ENCODE measurements around the gene IL17REL.

IL17REL gene

DNA sequence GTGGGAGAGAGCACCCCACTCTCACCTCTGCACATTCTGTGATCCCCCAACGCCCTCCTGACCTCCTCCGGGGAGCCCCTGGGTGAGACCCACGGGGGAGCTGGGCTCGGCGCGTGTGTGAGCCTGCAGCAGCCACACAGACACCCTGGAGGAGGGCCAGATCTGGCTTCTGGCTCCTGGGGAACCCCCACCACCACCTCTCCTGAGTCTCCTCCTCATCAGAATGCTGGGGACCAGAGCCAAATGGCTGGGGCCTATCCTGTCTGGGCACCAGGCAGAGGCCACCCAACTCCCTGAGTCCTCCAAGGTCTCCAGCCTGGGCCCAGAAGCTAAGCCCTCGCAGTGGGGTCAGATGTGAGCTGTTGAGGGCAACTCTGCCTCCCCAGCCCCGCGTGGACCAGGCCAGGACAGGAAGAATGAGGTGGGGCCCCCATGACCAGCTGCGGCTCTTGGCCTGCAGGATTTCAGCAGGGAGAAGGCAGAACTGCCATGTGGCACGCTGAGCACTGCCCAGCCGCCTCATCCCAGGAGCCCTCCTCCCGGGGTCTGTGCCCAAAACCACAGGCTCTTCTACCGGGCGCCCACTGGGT is 57.5 kb downstream of the IL17REL start:
- DNase-seq, result no peak

DNA sequence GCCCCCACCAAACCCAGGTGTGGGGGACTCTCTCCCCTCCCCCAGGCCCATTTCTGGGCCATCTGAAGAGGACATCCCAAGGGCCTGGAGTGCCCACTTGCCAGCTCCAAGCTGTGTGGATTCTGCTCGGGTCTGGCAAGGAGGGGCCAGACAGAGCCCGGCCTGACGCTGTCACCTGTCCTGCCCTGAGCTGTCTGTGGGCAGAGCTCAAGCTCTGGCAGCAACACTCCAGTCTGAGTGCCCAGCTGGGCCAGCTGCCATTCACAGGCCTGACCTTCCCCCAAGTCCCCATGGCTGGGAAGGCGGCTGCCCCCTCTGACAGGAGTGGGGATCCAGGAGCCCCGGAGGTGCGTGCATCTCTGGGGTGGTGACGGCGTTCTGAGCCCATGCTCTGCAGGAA is 58.2 kb downstream of the IL17REL start:
- no peak for DNase-seq

DNA sequence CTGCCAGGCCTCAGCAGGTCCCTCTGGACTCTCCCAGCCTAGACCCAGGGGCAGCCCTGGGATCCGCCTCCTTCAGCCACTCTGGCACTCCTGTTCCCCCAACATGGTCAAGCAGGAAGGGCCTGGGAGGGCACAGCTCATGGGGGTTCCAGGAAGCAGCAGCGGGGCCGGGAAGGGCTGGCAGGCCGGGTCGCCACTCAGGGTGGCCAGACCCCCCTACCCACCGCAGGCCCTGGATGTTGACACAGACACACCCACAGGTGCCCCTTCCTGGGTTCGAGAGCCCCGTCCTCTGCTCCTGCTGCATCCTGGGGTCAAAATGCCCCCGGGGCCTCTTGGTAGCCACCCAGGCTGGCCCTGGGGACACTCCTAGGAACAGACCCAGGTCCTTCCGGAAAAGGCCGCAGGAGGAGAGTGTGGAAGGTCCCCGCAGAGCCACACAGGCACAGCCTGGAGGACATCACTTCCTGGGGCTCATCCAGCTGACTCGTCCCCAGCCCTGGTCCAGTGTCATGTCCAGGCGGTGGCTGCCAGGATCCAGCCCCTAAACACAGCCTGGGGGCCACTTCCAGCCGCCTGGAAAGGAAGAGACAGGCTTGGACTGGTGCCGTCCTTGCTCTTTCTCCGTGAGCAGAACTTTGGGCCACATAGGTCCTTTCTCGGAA is 58.8 kb downstream of the IL17REL start:
- no peak for DNase-seq

DNA sequence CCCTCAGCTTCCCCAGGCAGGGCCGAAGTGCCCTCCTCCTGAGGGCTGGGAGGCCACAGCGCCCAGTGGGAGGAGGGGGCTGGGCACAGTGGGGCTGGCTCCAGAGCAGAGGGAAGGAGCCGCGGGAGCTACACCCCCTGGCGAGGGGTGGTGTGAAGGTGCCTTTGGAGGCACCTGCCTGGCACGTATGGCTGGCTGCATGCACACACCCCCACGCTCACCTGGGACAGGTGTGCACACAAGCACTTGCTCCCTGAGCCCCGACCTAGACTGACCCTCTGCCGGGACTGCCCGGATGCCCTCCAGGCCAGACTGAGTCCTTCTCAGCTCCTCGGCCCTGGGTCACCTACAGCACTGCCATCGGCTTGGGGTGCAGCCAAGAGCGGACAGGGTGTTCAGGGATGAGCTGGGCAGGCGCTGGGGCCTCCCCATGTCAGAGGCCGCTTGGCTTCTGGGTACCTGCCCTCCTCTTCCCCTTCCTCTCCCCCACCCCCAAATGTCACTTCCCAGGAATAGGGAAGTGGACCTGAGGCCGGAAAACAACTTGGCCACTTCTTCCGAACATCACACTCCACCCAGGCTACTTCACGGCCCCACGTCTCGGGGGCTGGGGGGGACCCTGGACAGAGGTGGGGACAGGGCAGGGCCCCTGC is 59.4 kb downstream of the IL17REL start:
- no peak for DNase-seq

DNA sequence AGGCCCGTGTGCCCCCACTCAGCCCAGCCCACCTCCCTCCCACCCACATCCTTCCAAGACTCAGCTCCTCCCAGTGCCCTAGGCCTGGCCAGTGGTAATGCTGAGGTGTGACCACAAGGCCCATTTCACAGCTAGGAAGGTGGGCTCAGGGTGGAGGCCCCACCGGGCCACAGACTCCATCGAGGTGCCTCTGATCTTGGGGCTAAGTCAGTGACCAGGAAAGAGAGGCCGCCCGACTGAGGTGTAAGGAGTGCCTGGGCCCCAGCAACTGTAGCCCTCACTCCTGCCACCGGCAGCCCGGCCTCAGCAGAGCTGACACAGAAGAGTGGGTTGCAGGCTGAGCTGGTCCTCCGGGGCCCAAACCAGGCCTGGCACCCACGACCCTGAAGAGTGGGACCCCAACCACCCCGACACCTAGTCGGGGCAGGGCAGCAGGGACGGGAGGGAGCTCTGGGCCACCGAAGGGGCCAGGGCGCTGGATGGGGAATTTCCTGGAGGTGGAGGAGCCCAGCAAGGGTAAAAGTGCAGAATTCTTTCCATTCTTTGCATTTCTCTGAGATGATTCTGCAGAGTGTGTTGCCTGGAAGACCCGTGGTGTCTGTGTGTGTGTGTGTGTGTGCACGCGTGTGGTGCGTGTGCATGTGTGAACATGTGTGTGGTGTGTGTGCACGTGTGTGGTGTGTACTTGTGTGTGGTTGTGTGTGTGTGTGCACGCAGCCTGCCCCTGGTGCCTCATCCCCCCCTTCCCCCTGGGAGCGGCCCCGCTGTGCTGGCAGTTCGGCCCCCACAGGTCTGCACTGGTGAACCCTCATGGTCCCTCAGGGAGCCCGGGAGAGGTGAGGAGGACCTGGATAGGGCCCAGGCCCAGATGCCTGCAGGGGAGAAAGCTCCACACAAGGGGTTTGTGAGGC is 60.3 kb downstream of the IL17REL start:
- DNase-seq, result no peak

DNA sequence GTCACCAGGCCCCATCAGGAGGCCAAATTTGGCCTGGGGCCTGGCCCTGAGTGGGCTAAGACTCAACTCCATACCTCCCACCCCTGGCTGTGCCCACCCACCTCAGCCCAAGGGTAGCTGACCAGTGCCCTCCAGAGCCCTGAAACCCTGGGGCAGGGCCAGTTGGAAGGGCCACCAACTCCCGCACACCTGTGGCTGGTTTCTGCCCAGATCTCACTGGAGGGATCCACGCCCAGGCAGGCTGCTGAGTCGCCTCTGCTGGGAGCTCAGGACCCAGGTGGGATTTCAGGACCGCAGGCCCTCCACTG is 60.9 kb downstream of the IL17REL start:
- no peak for DNase-seq

DNA sequence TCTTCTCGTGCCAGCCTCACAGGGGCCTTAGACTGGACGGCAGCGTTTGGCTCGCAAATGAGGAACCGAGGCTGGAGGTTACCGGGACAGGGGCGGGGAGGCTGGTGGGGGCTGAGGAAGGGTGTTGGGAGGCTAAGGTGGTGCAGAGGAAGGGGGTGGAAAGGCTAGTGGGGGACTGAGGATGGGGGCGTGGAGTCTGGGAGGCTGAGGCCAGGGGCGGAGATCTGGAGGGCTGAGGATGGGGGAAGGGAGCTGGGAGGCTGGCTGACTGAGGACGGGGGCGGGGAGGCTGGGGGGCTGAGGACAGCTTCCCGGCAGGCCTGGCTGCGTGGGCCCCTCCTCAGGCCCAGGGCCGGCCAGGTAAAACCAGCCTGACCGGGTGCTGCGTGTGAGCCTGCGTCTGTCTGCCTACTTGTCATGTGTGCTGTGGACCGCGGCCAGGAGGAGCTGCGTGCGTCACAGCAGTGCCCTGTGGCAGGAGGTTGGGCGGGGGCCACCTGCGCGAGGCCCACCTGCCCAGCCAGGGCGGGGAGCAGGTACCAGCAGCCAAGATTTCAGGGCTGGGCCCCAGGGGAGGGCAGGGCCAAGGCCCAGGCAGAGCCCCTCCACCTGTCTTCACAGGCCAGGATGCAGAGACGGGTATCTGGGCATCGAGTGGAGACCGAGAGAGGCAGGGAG is 61.4 kb downstream of the IL17REL start:
- DNase-seq, result no peak

DNA sequence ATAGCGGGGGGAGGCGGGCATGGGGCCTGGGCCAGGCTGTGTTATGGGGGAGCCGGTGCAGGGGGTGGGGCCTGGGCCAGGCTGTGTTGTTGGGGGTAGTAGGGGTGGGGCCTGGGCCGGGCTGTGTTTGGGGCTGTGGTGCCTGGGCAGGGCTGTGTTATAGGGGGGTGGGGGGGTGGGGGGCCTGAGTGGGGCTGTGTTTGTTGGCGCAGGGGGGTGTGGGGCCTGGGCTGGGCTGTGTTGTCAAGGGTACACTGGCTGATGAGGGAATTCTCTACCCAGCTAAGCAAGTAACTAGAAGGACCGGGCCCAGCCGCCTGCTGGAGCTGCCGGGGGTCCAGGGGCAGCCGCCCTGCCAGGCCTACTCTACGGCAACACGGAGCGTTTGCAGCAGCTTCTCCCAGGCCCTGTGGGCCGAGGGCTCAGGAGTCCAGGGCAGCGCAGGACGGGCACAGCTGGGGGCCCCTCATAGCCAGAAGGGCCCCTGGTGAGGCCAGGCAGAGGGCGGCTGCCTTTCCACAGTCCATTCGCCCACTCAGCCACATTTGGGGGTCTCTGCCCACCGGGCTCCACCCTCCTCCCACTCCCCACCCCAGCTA is 62.1 kb downstream of the IL17REL start:
- DNase-seq, result no peak

DNA sequence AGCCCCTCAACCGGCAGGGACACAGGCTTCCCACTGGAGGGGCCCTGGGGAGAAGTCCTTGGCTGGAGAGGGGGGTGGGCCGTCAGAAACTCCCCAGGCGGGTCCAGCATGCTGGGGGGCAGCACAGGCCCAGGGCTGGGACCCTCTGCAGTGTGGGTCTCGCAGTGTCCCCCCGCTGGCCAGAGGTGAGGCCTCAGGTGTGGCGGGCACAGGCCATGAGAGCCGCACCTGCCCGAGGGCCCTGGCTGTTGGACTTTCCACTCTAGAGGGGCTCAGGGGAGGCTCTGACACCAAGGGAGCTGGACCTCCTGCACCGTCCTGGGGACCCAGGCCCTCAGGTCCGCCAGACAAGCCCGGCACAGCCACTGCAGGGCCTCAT is 62.7 kb downstream of the IL17REL start:
- DNase-seq, result no peak

DNA sequence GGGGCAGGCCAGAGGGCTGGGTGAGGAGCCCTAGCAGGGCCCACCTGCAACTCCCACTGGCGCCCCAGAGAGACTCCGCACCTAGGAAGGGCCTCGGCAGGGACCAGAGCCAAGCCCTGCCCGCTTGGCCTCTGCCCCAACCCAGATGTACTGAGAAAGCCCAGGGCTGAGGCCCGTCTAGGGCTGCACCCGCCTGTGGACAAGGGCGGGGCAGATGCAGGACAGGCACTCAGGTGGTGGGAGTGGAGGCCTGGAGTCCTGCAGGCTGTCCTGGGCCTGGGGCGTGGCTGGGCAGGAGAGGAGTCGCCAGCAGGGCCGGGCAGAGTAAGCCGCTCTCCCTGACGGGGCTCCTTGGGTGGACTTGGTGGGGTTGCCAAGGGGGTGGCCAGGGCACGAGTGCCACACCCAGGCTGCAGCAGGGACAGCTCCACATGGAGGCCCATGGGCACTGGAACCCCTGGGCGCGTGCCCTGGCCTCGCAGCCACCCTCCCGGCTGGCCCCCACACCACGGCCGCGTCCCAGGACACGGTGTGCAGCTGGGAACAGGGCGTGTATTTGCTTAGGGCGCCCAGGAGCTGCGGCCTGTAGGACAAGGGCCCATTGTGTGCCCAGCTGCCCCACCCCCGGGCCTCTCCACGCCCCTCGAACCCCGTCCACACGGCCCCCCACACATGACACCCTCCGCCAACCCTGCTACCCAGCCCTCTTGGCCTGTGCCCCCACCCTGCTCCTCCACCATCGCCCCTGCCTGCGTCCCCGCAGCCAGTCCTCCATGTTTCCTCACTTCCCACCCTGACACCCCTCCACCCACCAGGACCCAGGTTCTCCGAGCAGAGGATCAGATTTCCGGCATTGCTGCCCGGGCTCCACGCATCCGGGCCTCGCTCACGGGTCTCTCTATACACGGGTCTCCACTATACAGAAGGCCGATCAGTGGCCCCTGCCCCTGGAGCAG is 63.3 kb downstream of the IL17REL start:
- no peak for DNase-seq

DNA sequence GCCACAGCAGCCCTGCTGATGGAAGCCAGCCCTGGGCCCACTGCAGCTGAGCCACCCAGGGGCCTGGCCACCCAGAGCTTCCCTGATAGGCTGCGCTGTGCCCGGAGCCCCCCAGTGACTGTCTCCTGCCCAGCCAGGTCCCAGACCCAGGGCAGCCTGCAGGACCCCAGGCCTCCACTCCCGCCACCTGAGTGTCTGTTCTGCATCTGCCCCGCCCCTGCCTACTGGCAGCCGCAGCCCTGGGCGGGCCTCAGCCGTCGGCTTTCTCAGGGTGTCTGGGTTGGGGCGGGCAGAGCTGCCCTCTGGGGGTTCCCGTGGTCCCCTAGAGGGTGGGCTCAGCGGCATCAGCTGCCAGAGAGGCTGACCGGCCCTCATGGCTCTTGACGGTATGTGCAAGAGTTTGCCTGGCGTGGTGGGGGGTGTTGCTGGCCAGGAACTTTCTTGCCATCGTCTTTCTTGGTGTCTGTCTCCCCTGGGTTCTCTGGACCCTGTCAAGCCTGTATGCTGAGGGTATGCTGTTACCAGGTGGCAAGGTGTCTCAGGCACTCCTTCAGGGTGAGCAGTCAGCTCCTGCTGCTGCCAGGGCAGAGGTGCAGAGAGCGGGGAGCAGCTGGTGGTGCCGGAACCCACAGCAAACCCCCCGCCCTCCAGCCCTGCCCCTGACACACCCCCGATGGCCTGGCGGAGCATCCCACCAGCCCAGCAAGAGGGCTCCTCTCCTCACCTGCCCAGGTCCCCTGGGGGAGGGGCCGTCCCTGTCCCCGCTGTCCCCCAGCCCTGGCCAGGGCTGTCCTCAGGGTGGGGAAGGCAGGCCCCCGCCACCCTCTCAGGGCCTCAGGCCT is 64.2 kb downstream of the IL17REL start:
- no peak for DNase-seq

DNA sequence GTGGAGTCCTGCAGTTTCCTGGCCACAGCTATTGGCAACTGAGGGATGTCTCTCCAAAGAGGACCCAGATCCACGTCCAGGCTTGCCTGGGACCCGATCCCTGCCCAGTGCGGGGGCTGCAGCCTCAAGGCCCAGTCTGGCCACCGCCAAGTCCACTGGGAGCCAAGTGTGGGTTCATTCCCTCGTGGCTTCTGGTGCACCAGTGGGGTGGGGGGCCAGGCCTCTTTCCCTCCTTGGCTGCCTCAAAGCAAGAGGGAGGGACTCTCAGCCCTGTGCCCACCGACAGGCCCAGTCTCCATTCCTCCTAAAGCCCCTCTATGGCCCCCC is 65.3 kb downstream of the IL17REL start:
- no peak for DNase-seq

DNA sequence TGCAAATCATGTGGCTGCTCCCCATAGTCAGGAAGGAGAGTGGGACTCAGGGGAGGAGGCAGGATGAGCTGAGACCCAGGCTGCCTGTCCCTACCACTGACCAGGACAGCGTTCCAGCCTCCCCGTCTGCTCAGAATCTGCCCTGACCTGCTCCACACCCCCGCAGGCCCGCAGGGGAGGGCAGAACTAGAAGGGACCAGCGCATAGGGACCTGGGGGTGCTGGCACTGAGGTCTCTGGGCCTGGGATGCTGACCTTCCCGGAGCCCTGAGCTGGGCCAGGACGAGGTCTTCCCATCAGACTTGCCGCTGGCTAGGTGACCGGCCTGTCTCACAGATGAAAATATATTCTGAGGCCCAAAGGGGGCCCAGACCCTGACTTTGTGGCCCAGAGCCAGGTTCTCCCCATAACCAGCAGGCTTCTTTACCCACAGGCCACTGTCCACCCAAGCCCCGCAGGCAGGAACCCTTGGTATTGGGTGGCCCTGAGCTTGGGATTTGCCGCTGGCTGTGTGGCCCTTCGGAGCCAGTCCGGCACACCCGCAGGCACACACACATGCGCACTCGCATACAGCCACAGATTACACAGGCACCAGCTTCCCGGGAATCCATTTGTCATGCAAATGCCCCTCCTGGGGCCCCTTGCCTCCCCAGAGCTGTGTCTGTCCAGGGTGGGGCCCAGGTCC is 65.8 kb downstream of the IL17REL start:
- DNase-seq, result no peak

DNA sequence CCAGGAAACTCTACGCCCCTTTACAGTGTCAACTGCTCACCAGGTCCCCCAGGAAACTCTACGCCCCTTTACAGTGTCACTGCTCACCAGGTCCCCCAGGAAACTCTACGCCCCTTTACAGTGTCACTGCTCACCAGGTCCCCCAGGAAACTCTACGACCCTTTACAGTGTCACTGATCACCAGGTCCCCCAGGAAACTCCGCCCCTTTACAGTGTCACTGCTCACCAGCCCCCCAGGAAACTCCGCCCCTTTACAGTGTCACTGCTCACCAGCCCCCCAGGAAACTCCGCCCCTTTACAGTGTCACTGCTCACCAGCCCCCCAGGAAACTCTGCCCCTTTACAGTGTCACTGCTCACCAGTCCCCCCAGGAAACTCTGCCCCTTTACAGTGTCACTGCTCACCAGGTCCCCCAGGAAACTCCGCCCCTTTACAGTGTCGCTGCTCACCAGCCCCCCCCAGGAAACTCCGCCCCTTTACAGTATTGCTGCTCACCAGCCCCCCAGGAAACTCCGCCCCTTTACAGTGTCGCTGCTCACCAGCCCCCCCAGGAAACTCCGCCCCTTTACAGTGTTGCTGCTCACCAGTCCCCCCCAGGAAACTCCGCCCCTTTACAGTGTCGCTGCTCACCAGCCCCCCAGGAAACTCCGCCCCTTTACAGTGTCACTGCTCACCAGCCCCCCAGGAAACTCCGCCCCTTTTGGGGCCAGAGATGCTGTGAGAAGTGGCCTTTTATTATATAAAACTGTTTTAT is 67.3 kb downstream of the IL17REL start:
- DNase-seq, result peak; percentile 41 to 55
